CD14-positive monocyte (primary cell): ENCODE measurements around the gene CD34. TPM values are rescaled to one million over a fixed set of nuclear protein-coding genes. Genes with fewer than 3 reads are reported as not detected.

Experiments used
- DNase-seq, 3 donors: peaks; one replicate each; pipeline ENCODE4 v3.0.0-alpha.2; 2011 to 2022
- H2AFZ ChIP-seq: 2 replicates; pipeline ENCODE4 v1.6.0; 2012; ENCODE audit warnings: mild to moderate bottlenecking, low read depth, low read length, inconsistent platforms; ENCODE audit not compliant: insufficient read depth, poor library complexity, severe bottlenecking
- H3K27ac ChIP-seq, 2 donors: 1 replicate in 1 of 2; 2 replicates in 1 of 2; pipeline ENCODE4 v1.5.1; 2012 to 2013; ENCODE audit warnings: low read length in 2 of 2, control low read depth in 1 of 2, inconsistent platforms in 1 of 2, low read depth in 1 of 2, mild to moderate bottlenecking in 1 of 2
- H3K27me3 ChIP-seq, 2 donors: one replicate each; pipeline versions ENCODE4 v1.6.0 to v1.6.1; 2011 to 2013; ENCODE audit warnings: low read length in 2 of 2; ENCODE audit not compliant: control insufficient read depth in 2 of 2, insufficient read depth in 2 of 2
- H3K36me3 ChIP-seq, 2 donors: replicated peaks in 1 of 2; 1 replicate in 1 of 2; 2 replicates in 1 of 2; pipeline versions ENCODE4 v1.5.1 to v1.6.1; 2012 to 2013; ENCODE audit warnings: low read length in 2 of 2, control low read depth in 1 of 2, inconsistent platforms in 1 of 2, mild to moderate bottlenecking in 1 of 2; ENCODE audit not compliant: insufficient read depth in 2 of 2, control insufficient read depth in 1 of 2
- H3K4me1 ChIP-seq, 2 donors: 1 replicate in 1 of 2; 2 replicates in 1 of 2; pipeline versions ENCODE4 v1.5.1 to v1.6.1; 2012 to 2013; ENCODE audit warnings: low read length in 2 of 2, control low read depth in 1 of 2, inconsistent platforms in 1 of 2, mild to moderate bottlenecking in 1 of 2, moderate library complexity in 1 of 2; ENCODE audit not compliant: insufficient read depth in 2 of 2, control insufficient read depth in 1 of 2
- H3K4me2 ChIP-seq: replicated peaks from 2 replicates; pipeline ENCODE3; 2012; ENCODE audit warnings: low read length, moderate library complexity, mild to moderate bottlenecking; ENCODE audit not compliant: poor library complexity, severe bottlenecking; ENCODE audit errors: extremely low read depth
- H3K4me3 ChIP-seq, 3 experiments: fragments of 200-600 bp in 1 of 3; sonication (generic) in 1 of 3; replicated peaks in 1 of 3; 1 replicate in 2 of 3; 2 replicates in 1 of 3; pipeline ENCODE4 v1.5.1; 2011 to 2013; ENCODE audit warnings: low read length in 3 of 3, mild to moderate bottlenecking in 3 of 3, control low read depth in 2 of 3, low read depth in 2 of 3, inconsistent platforms in 1 of 3, moderate library complexity in 1 of 3
- H3K79me2 ChIP-seq: 2 replicates; pipeline ENCODE4 v1.6.0; 2012; ENCODE audit warnings: mild to moderate bottlenecking, control low read depth, inconsistent platforms, low read length, moderate library complexity; ENCODE audit not compliant: insufficient read depth
- H3K9ac ChIP-seq: 2 replicates; pipeline ENCODE4 v1.6.0; 2017; ENCODE audit warnings: low read length, mild to moderate bottlenecking; ENCODE audit not compliant: insufficient read depth, poor library complexity, severe bottlenecking
- H3K9me3 ChIP-seq, 2 donors: replicated peaks in 1 of 2; 1 replicate in 1 of 2; 2 replicates in 1 of 2; pipeline versions ENCODE4 v1.5.1 to v1.6.1; 2012 to 2013; ENCODE audit warnings: low read length in 2 of 2, control low read depth in 1 of 2; ENCODE audit not compliant: control insufficient read depth in 1 of 2, insufficient read depth in 1 of 2
- H4K20me1 ChIP-seq: 2 replicates; pipeline ENCODE4 v1.6.0; 2012; ENCODE audit warnings: mild to moderate bottlenecking, low read length, control low read depth, moderate library complexity; ENCODE audit not compliant: insufficient read depth
- H3K27ac Mint-ChIP-seq, 7 donors: one replicate each; pipeline ENCODE4 v1.8.0; 2020; ENCODE audit warnings: mild to moderate bottlenecking in 7 of 7, mixed read lengths in 7 of 7, moderate library complexity in 6 of 7, inconsistent platforms in 2 of 7
- H3K27me3 Mint-ChIP-seq, 3 donors: one replicate each; pipeline ENCODE4 v1.8.0; 2021 to 2022; ENCODE audit warnings: low read depth in 3 of 3, mild to moderate bottlenecking in 3 of 3, mixed read lengths in 3 of 3, moderate library complexity in 3 of 3, inconsistent platforms in 1 of 3
- H3K36me3 Mint-ChIP-seq, 2 donors: one replicate each; pipeline ENCODE4 v1.8.0; 2020; ENCODE audit warnings: mixed read lengths in 2 of 2, inconsistent platforms in 1 of 2, mild to moderate bottlenecking in 1 of 2
- H3K4me1 Mint-ChIP-seq: one replicate; pipeline ENCODE4 v1.8.0; 2020; ENCODE audit warnings: mild to moderate bottlenecking, mixed read lengths
- H3K4me3 Mint-ChIP-seq, 2 donors: one replicate each; pipeline ENCODE4 v1.8.0; 2020; ENCODE audit warnings: mild to moderate bottlenecking in 2 of 2, mixed read lengths in 2 of 2, moderate library complexity in 1 of 2
- H3K9me3 Mint-ChIP-seq, 7 donors: one replicate each; pipeline ENCODE4 v1.8.0; 2020 to 2022; ENCODE audit warnings: mixed read lengths in 7 of 7, mild to moderate bottlenecking in 6 of 7, moderate library complexity in 6 of 7, inconsistent platforms in 2 of 7
- CTCF ChIP-seq: fragments of 200-600 bp; IDR thresholded peaks from one replicate; pipeline ENCODE4 v1.8.0; 2022; ENCODE audit warnings: antibody characterized with exemption, mild to moderate bottlenecking
- WGBS: methylation state at CpG from one replicate; pipeline ENCODE4 v1.1.5; 2013; ENCODE audit warnings: missing lambda C conversion rate; ENCODE audit not compliant: insufficient coverage; 5-methylcytosine and 5-hydroxymethylcytosine counted together
- intact Hi-C, 2 donors: fragments of 100-400 bp; cut with micrococcal nuclease; formaldehyde crosslinking; loops; one replicate each; pipeline versions ENCODE4 v1.15.0 to v1.15.1; 2023
- polyA plus RNA-seq, 3 donors: library from polyadenylated mRNA; depleted of rRNA in 1 of 3; unstranded in 2 of 3; stranded (reverse) in 1 of 3; fragments of 300-500 nt in 2 of 3; fragments of >200 nt in 1 of 3; fragmentation: Illumina TruSeq in 2 of 3; gene quantifications; 1 replicate in 2 of 3; 2 replicates in 1 of 3; pipeline ENCODE4 v1.2.3, GENCODE V29; 2012 to 2021

The CD34 gene
- polyA plus RNA-seq, 3 donors, result 0.03 TPM; not detected in 2

- H3K4me3 Mint-ChIP-seq, result no peak overlapping the region
- Histone ChIP-seq H3K27me3 (no peaks in the 10 kb centered on the region), H3K4me1 (peaks cover 45 to 67% of the 10 kb centered on the region in 2 donors), H3K79me2 (peaks cover 91% of the 10 kb centered on the region), H3K4me2 (no peak overlapping the region), H2AFZ (no peak overlapping the region), H3K4me3 (no peak overlapping the region), H3K9ac (no peak overlapping the region), H4K20me1 (peaks cover 73% of the 10 kb centered on the region), H3K27ac (no peak overlapping the region), H3K36me3 (peaks cover 0 to 16% of the 10 kb centered on the region in 2 donors), H3K9me3 (no peaks in the 10 kb centered on the region)
- no peaks in the 10 kb centered on the region for H3K27me3 Mint-ChIP-seq
- no peak for DNase-seq
- intact Hi-C loops, result no loop called here
- WGBS, result 97% methylated on average over 4 of the region's 6 CpGs
- no peaks in the 10 kb centered on the region for H3K9me3 Mint-ChIP-seq
- peaks cover 36 to 37% of the 10 kb centered on the region in 2 donors for H3K36me3 Mint-ChIP-seq
- TF ChIP-seq CTCF, result no peak
- H3K4me1 Mint-ChIP-seq, result peaks cover 55% of the 10 kb centered on the region
- no peak overlapping the region for H3K27ac Mint-ChIP-seq
Observed at GRCh38 chr1:207842506-207842905, 68.4 kb downstream of the CD34 start.

- no peak for DNase-seq
- H3K4me3 Mint-ChIP-seq, result no peak overlapping the region
Observed at GRCh38 chr1:207841901-207842300, 69.0 kb downstream of the CD34 start.

More at GRCh38 chr1:207841901-207842300, 69.0 kb downstream of the CD34 start:
- Histone ChIP-seq H3K9me3 (no peaks in the 10 kb centered on the region), H3K79me2 (peaks cover 91% of the 10 kb centered on the region), H3K4me2 (no peak overlapping the region), H3K4me3 (no peak overlapping the region), H3K27ac (no peak overlapping the region), H3K4me1 (peaks cover 41 to 61% of the 10 kb centered on the region in 2 donors), H3K36me3 (peaks cover 0 to 22% of the 10 kb centered on the region in 2 donors), H3K27me3 (no peaks in the 10 kb centered on the region), H2AFZ (no peak overlapping the region), H3K9ac (no peak overlapping the region), H4K20me1 (peaks cover 79% of the 10 kb centered on the region)
- peaks cover 35 to 38% of the 10 kb centered on the region in 2 donors for H3K36me3 Mint-ChIP-seq
- peak overlapping the region in 3 of 7 donors; percentile 13 to 46 (median 19) for H3K27ac Mint-ChIP-seq
- intact Hi-C loops, result no loop called here
- no peak for TF ChIP-seq CTCF
- H3K27me3 Mint-ChIP-seq, result no peaks in the 10 kb centered on the region
- H3K9me3 Mint-ChIP-seq, result no peaks in the 10 kb centered on the region
- WGBS, result no CpG with 5 or more reads among the region's 4 CpGs
- peaks cover 54% of the 10 kb centered on the region for H3K4me1 Mint-ChIP-seq
